HepG2 (cell line): ENCODE measurements around the gene GNG7. TPM values are rescaled to one million over a fixed set of nuclear protein-coding genes. Genes with fewer than 3 reads are reported as not detected.

Source experiments
- DMTF1 ChIP-seq: sonication (generic); formaldehyde crosslinking; IDR thresholded peaks from 2 replicates; pipeline ENCODE4 v1.4.0; 2020; ENCODE audit warnings: mild to moderate bottlenecking, missing genetic modification reagents
- DPF2 ChIP-seq: sonication (generic); formaldehyde crosslinking; IDR thresholded peaks from 2 replicates; pipeline ENCODE4 v1.4.0; 2020; ENCODE audit warnings: mild to moderate bottlenecking, low read depth, missing genetic modification reagents, borderline replicate concordance
- FOXJ3 ChIP-seq: sonication (generic); formaldehyde crosslinking; IDR thresholded peaks from 2 replicates; pipeline ENCODE4 v1.4.0; 2020; ENCODE audit warnings: missing genetic modification reagents, mild to moderate bottlenecking, borderline replicate concordance
- IRX3 ChIP-seq: sonication (generic); formaldehyde crosslinking; IDR thresholded peaks from 2 replicates; pipeline ENCODE4 v1.8.1; 2023; ENCODE audit warnings: mild to moderate bottlenecking, low read depth, missing genetic modification reagents, borderline replicate concordance
- MAF1 ChIP-seq: sonication (generic); formaldehyde crosslinking; IDR thresholded peaks from 2 replicates; pipeline ENCODE4 v1.5.0; 2020; ENCODE audit warnings: missing genetic modification reagents, borderline replicate concordance
- POGK ChIP-seq: sonication (generic); formaldehyde crosslinking; conservative IDR thresholded peaks from 2 replicates; pipeline ENCODE4 v1.8.0; 2022; ENCODE audit warnings: mild to moderate bottlenecking, moderate library complexity, missing genetic modification reagents
- TRAFD1 ChIP-seq: sonication (generic); formaldehyde crosslinking; IDR thresholded peaks from 2 replicates; pipeline ENCODE4 v1.5.1; 2020; ENCODE audit warnings: missing genetic modification reagents, mild to moderate bottlenecking, borderline replicate concordance
- U2AF2 ChIP-seq: fragments of 200-400 bp; formaldehyde crosslinking; IDR thresholded peaks from 2 replicates; pipeline ENCODE4 v1.6.1; 2017; ENCODE audit warnings: low read depth, mild to moderate bottlenecking, low read length
- ZBTB38 ChIP-seq: sonication (generic); formaldehyde crosslinking; IDR thresholded peaks from 2 replicates; pipeline ENCODE4 v1.5.1; 2020; ENCODE audit warnings: mild to moderate bottlenecking, missing genetic modification reagents
- ZNF776 ChIP-seq: sonication (generic); formaldehyde crosslinking; IDR thresholded peaks from 2 replicates; pipeline ENCODE4 v1.4.0; 2020; ENCODE audit warnings: mild to moderate bottlenecking, missing genetic modification reagents
- ZSCAN22 ChIP-seq: sonication (generic); formaldehyde crosslinking; IDR thresholded peaks from 2 replicates; pipeline ENCODE4 v1.4.0; 2020; ENCODE audit warnings: mild to moderate bottlenecking, missing genetic modification reagents
- polyA plus RNA-seq, 8 experiments: library from polyadenylated mRNA; depleted of rRNA in 3 of 8; stranded (reverse) in 7 of 8; unstranded in 1 of 8; fragments of >200 nt; fragmentation: Illumina TruSeq in 4 of 8; extraction: Trizol in 4 of 8; gene quantifications; 2 replicates each; pipeline versions ENCODE4 v1.2.1 to v1.2.3, GENCODE V29; 2011 to 2016; ENCODE audit warnings: low read depth in 4 of 8, missing spikeins in 1 of 8, mixed read lengths in 1 of 8; ENCODE audit not compliant: insufficient read depth in 1 of 8
- total RNA-seq, 5 experiments: library from RNA; depleted of rRNA; stranded (reverse); fragments of >200 nt; fragmentation: Illumina TruSeq; extraction: Trizol; gene quantifications; 2 replicates each; pipeline ENCODE4 v1.2.3, GENCODE V29; 2016; ENCODE audit warnings: low read depth in 1 of 5
- TF ChIP-seq, protein P1 (sequence below): IDR thresholded peaks from 2 replicates; pipeline ENCODE4 v1.6.1; 2012; ENCODE audit warnings: low read length, improper control_type of control experiment
- TF ChIP-seq, protein P2 (sequence below): sonication (generic); formaldehyde crosslinking; IDR thresholded peaks from 2 replicates; pipeline ENCODE4 v1.5.0; 2020; ENCODE audit warnings: missing genetic modification reagents, mild to moderate bottlenecking, borderline replicate concordance
- TF ChIP-seq, protein P3 (sequence below): sonication (generic); formaldehyde crosslinking; IDR thresholded peaks from 2 replicates; pipeline ENCODE4 v1.5.0; 2020; ENCODE audit warnings: missing genetic modification reagents
- TF ChIP-seq, protein P4 (sequence below): sonication (generic); formaldehyde crosslinking; IDR thresholded peaks from 2 replicates; pipeline ENCODE4 v1.8.1; 2023; ENCODE audit warnings: mild to moderate bottlenecking, moderate library complexity, missing genetic modification reagents

Gene GNG7
- total and polyA plus RNA-seq, 2 of the 13 experiments (the other 11 are each of a cell fraction or from before 2014, with no cell fraction given), result 1.4 to 3.3 TPM

DNA sequence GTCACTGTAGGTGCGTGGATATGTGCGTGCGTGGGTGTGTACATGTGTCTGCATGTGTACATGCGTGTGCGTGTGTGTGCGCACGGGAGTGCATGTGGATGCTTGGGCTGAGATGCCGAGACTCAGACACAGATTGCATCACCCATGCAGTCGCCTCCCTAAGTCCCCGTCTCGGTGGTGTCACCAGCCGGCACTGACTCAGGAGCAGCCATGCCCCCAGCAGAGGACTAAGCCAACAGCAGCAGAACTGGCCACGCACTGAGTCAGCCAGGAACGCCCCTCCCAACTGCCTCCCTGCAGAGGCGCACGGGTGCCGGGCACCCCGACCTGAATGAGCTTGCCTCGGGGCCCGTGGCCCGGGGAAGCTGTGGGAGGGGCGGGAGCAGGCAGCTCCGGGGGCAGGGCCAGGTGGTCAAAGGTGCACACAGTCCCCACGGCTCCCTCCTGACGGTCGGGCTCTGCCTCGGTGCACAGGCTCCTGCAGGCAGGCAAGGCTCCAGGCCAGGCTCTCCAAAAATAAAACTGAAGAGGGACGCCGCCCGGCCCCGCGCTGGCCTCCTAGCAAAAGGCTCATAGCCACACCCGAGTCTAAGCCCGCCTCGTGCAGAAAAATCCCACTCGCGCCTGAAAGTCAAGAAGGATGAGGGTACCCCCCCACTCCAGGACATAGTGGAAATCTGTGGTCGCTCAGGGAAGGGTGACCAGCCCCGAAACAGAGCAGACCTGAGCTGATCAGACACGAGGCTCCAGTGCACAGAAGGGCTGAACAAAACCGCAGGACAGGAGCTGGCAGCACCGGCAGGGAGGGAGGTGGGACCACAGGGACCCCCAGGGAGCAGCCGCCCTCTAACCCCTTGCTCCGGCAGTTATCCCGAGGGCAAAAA, 177.4 kb downstream of the GNG7 start (continued):
- TF ChIP-seq, protein P1, sequence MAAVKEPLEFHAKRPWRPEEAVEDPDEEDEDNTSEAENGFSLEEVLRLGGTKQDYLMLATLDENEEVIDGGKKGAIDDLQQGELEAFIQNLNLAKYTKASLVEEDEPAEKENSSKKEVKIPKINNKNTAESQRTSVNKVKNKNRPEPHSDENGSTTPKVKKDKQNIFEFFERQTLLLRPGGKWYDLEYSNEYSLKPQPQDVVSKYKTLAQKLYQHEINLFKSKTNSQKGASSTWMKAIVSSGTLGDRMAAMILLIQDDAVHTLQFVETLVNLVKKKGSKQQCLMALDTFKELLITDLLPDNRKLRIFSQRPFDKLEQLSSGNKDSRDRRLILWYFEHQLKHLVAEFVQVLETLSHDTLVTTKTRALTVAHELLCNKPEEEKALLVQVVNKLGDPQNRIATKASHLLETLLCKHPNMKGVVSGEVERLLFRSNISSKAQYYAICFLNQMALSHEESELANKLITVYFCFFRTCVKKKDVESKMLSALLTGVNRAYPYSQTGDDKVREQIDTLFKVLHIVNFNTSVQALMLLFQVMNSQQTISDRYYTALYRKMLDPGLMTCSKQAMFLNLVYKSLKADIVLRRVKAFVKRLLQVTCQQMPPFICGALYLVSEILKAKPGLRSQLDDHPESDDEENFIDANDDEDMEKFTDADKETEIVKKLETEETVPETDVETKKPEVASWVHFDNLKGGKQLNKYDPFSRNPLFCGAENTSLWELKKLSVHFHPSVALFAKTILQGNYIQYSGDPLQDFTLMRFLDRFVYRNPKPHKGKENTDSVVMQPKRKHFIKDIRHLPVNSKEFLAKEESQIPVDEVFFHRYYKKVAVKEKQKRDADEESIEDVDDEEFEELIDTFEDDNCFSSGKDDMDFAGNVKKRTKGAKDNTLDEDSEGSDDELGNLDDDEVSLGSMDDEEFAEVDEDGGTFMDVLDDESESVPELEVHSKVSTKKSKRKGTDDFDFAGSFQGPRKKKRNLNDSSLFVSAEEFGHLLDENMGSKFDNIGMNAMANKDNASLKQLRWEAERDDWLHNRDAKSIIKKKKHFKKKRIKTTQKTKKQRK, result no peak
- TF ChIP-seq, protein P2, sequence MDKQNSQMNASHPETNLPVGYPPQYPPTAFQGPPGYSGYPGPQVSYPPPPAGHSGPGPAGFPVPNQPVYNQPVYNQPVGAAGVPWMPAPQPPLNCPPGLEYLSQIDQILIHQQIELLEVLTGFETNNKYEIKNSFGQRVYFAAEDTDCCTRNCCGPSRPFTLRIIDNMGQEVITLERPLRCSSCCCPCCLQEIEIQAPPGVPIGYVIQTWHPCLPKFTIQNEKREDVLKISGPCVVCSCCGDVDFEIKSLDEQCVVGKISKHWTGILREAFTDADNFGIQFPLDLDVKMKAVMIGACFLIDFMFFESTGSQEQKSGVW (CRISPR knock-in tag), result no peak
- TF ChIP-seq ZSCAN22 (no peak), IRX3 (CRISPR knock-in tag) (no peak), FOXJ3 (CRISPR knock-in tag) (no peak), U2AF2 (no peak), POGK (CRISPR knock-in tag) (no peak), MAF1 (no peak), ZBTB38 (CRISPR knock-in tag) (peak; percentile 64), ZNF776 (no peak), DPF2 (no peak), DMTF1 (CRISPR knock-in tag) (no peak), TRAFD1 (CRISPR knock-in tag) (no peak)
- TF ChIP-seq, protein P3, sequence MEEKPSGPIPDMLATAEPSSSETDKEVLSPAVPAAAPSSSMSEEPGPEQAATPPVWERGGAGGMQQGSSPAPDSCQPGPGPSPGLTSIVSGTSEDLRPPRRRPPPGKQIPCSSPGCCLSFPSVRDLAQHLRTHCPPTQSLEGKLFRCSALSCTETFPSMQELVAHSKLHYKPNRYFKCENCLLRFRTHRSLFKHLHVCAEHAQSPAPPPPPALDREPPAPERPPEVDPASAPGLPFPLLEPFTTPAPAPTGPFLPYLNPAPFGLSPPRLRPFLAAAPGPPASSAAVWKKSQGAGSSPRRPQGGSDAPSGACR (CRISPR knock-in tag), result no peak
- TF ChIP-seq, protein P4, sequence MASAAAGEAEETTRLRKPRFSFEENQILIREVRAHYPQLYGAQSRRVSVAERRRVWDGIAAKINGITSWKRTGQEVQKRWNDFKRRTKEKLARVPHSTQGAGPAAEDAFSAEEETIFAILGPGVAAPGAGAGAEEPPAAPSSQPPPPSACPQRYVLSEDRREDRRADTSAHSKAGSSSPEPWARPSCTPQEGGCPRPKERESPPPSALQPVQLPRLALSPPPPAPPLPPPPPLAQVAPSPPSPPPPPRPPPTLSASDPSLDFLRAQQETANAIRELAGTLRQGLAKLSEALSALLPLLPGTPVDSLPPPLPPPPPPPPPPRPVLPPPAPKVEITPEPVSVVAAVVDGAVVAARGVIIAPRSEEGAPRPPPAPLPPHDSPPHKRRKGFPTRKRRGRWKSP (CRISPR knock-in tag), result peak; percentile 42; the same call in 1 of the 2 replicates
